GM12878 (cell line): ENCODE results near the gene PLXDC1. TPM values are rescaled to one million over a fixed set of nuclear protein-coding genes. Genes with fewer than 3 reads are reported as not detected.

Experiments used
- ATAC-seq: fragments of 200-7000 bp; cut with Tn5 transposase; 3 replicates; pipeline ENCODE4 v1.9.1; 2020; ENCODE audit warnings: mild to moderate bottlenecking, moderate library complexity
- BruUV-seq: library from RNA; stranded (reverse); fragments of 400-500 nt; replicated peaks from 2 replicates; lab custom pipeline; 2021; lab: Mats Ljungman, UMichigan
- CTCF ChIA-PET: fragments of 300-600 bp; sonication (Branson Sonifier 250); formaldehyde crosslinking; extraction: SDS; loops from one replicate; lab custom pipeline; 2021; ENCODE audit warnings: inconsistent platforms; lab: Yijun Ruan, JAX
- POLR2A ChIA-PET: fragments of 350-600 bp; formaldehyde crosslinking; extraction: SDS; loops from one replicate; lab custom pipeline; 2021; ENCODE audit warnings: inconsistent platforms; lab: Charles Lee
- RAD21 ChIA-PET: fragments of 300-600 bp; sonication (Branson Sonifier 250); formaldehyde crosslinking; loops from one replicate; lab custom pipeline; 2023; ENCODE audit warnings: antibody characterized with exemption; ENCODE audit not compliant: unreplicated experiment; lab: Charles Lee
- SMC1A ChIA-PET: fragments of 300-600 bp; sonication (Branson Sonifier 250); formaldehyde crosslinking; loops from one replicate; lab custom pipeline; 2023; ENCODE audit not compliant: unreplicated experiment, uncharacterized antibody; lab: Charles Lee
- DNase-seq: peaks from one replicate; pipeline ENCODE4 v3.0.0-alpha.2; 2011; ENCODE audit warnings: low read depth, low spot score
- FAIRE-seq: peaks from 3 replicates; lab custom pipeline; 2011; peaks lifted over from hg19 to GRCh38; lab: Jason Lieb, UNC
- H2AFZ ChIP-seq: 2 replicates; pipeline ENCODE4 v1.6.0; 2011; ENCODE audit warnings: low read depth, low read length, control low read depth; ENCODE audit not compliant: control insufficient read depth
- H3K27ac ChIP-seq: 2 replicates; pipeline ENCODE4 v1.5.1; 2011; ENCODE audit warnings: control low read depth; ENCODE audit not compliant: control insufficient read depth, insufficient read depth
- H3K27me3 ChIP-seq, 2 experiments: replicated peaks in 1 of 2; 2 replicates each; pipeline versions ENCODE4 v1.6.0 to v1.6.1; 2011; ENCODE audit warnings: low read length in 1 of 2; ENCODE audit not compliant: control insufficient read depth in 2 of 2, insufficient read depth in 2 of 2
- H3K36me3 ChIP-seq, 2 experiments: 2 replicates each; pipeline ENCODE4 v1.5.1; 2011; ENCODE audit warnings: low read length in 1 of 2; ENCODE audit not compliant: control insufficient read depth in 2 of 2, insufficient read depth in 2 of 2
- H3K4me1 ChIP-seq: 2 replicates; pipeline ENCODE4 v1.6.1; 2011; ENCODE audit warnings: mild to moderate bottlenecking, low read length, moderate library complexity, mixed read lengths; ENCODE audit not compliant: control insufficient read depth, insufficient read depth
- H3K4me2 ChIP-seq: 2 replicates; pipeline ENCODE4 v1.6.0; 2011; ENCODE audit warnings: control low read depth; ENCODE audit not compliant: control insufficient read depth, insufficient read depth
- H3K4me3 ChIP-seq: fragments of 200-600 bp; sonication (generic); 2 replicates; pipeline ENCODE4 v1.5.1; 2016
- H3K79me2 ChIP-seq: 2 replicates; pipeline ENCODE4 v1.6.0; 2011; ENCODE audit warnings: low read length; ENCODE audit not compliant: control insufficient read depth, insufficient read depth
- H3K9ac ChIP-seq: 2 replicates; pipeline ENCODE4 v1.8.0; 2011; ENCODE audit warnings: low read length, control low read depth, mixed read lengths; ENCODE audit not compliant: control insufficient read depth, insufficient read depth
- H3K9me3 ChIP-seq: replicated peaks from 3 replicates; pipeline ENCODE4 v1.5.1; 2011; ENCODE audit warnings: mild to moderate bottlenecking, low read length; ENCODE audit not compliant: control insufficient read depth, insufficient read depth
- H4K20me1 ChIP-seq: 2 replicates; pipeline ENCODE4 v1.6.0; 2011; ENCODE audit not compliant: control insufficient read depth, insufficient read depth
- CEBPZ ChIP-seq: fragments of 150-350 bp; IDR thresholded peaks from 2 replicates; pipeline ENCODE4 v1.6.1; 2016; ENCODE audit warnings: low read depth, low read length
- ELK1 ChIP-seq: IDR thresholded peaks from 2 replicates; pipeline ENCODE4 v1.6.1; 2012; ENCODE audit warnings: low read depth, low read length, improper control_type of control experiment
- MYC ChIP-seq: IDR thresholded peaks from 2 replicates; pipeline ENCODE4 v1.6.1; 2011; ENCODE audit warnings: mild to moderate bottlenecking, low read length, moderate library complexity, inconsistent platforms; ENCODE audit not compliant: insufficient read depth, insufficient replicate concordance, insufficient read length, severe bottlenecking
- PAX8 ChIP-seq: fragments of 450-650 bp; IDR thresholded peaks from 2 replicates; pipeline ENCODE4 v1.6.1; 2017; ENCODE audit warnings: mild to moderate bottlenecking, moderate library complexity
- PML ChIP-seq: IDR thresholded peaks from 2 replicates; pipeline ENCODE4 v1.6.1; 2012; ENCODE audit warnings: low read length, inconsistent platforms
- POU2F2 ChIP-seq: IDR thresholded peaks from 3 replicates; pipeline ENCODE4 v1.6.1; 2011; ENCODE audit warnings: low read depth, mild to moderate bottlenecking, low read length, borderline replicate concordance
- RELB ChIP-seq: fragments of 450-650 bp; IDR thresholded peaks from 2 replicates; pipeline ENCODE4 v1.6.1; 2017; ENCODE audit warnings: low read depth, mild to moderate bottlenecking, moderate library complexity
- SKIL ChIP-seq: fragments of 450-650 bp; IDR thresholded peaks from 2 replicates; pipeline ENCODE4 v1.6.1; 2017; ENCODE audit warnings: mild to moderate bottlenecking, low read depth, inconsistent platforms; ENCODE audit not compliant: poor library complexity, severe bottlenecking
- ZSCAN29 ChIP-seq: fragments of 450-650 bp; IDR thresholded peaks from 2 replicates; pipeline ENCODE4 v1.6.1; 2017; ENCODE audit warnings: mild to moderate bottlenecking, moderate library complexity
- WGBS: methylation state at CpG from one replicate; pipeline ENCODE4 v1.1.6; 2016; ENCODE audit warnings: low lambda C conversion rate; ENCODE audit not compliant: insufficient replicate concordance, insufficient coverage; ENCODE audit errors: missing lambda C conversion rate; 5-methylcytosine and 5-hydroxymethylcytosine counted together
- in situ Hi-C: fragments of 300-500 bp; cut with MboI; formaldehyde crosslinking; loops from 9 replicates; pipeline ENCODE4 v1.14.3; 2018; ENCODE audit warnings: mixed read lengths
- intact Hi-C: fragments of 100-400 bp; cut with micrococcal nuclease; formaldehyde crosslinking; loops from one replicate; pipeline ENCODE4 v1.14.2; 2022; ENCODE audit not compliant: unreplicated experiment
- polyA plus RNA-seq, 11 experiments: library from polyadenylated mRNA; depleted of rRNA in 4 of 11; unstranded in 6 of 11; stranded (reverse) in 5 of 11; fragments of >200 nt; fragmentation: Nextera tagmentation in 4 of 11; fragmentation: Illumina TruSeq in 1 of 11; extraction: Ambion mirVana in 4 of 11; extraction: Trizol in 1 of 11; gene quantifications; 1 replicate in 1 of 11; 2 replicates in 10 of 11; pipeline versions ENCODE4 v1.2.1 to v1.2.3, GENCODE V29; 2011 to 2016; ENCODE audit warnings: inconsistent platforms in 2 of 11, missing spikeins in 2 of 11, low read depth in 1 of 11
- total RNA-seq, 4 experiments: library from RNA; depleted of rRNA in 3 of 4; stranded (reverse); fragments of >200 nt in 3 of 4; fragmentation: Illumina TruSeq in 1 of 4; extraction: Trizol in 1 of 4; gene quantifications; 2 replicates each; pipeline versions ENCODE4 v1.2.1 to v1.2.3, GENCODE V29; 2013 to 2021

The PLXDC1 gene
- total and polyA plus RNA-seq, 10 of the 15 experiments (the other 5 are each of a cell fraction or from before 2014, with no cell fraction given): 0.03 to 0.30 (median 0.22) TPM; not detected in 7

GRCh38 chr17:39153599-39154051 lies 2.2 kb upstream of the PLXDC1 start:
- peak overlapping the region; percentile 62 for H3K27ac ChIP-seq
- in situ Hi-C loops (loop anchor here (5.0 to 10.0 kb wide), 2 partner anchors 166 to 399 kb away; partner anchors contain the start of gene PSMB3), intact Hi-C loops (loop anchor here (1.0 to 5.0 kb wide), 6 partner anchors 84 to 356 kb away; partner anchors contain the start of gene PIP4K2B)
- DNase-seq (peak; percentile 71), FAIRE-seq (no peak), ATAC-seq (peak; percentile 73)
- 0% methylated on average over 16 of the region's 16 CpGs for WGBS
- peaks cover 8% of the 10 kb centered on the region for H3K4me1 ChIP-seq
- peak overlapping the region; percentile 87 for H3K4me3 ChIP-seq
- H3K27me3 ChIP-seq: peaks cover 5 to 13% of the 10 kb centered on the region in 2 experiments
- no peaks in the 10 kb centered on the region for H3K79me2 ChIP-seq
- peak overlapping the region; percentile 87 for H2AFZ ChIP-seq
- ChIA-PET RAD21 (interaction anchor here (0.6 to 3.9 kb wide), 36 partner anchors 10 to 477 kb away, joined by 3 to 142 read pairs (median 5); partner anchors contain the start of genes CWC25, LASP1, MED1 and PSMB3), POLR2A (interaction anchor here (0.8 to 2.3 kb wide), 12 partner anchors 11 to 401 kb away, joined by 3 to 9 read pairs (median 3); partner anchors contain the start of genes CDK12, LASP1, PSMB3 and RPL19), SMC1A (interaction anchor here (0.9 to 4.2 kb wide), 29 partner anchors 9 to 487 kb away, joined by 3 to 117 read pairs (median 5); partner anchors contain the start of genes ARL5C, LASP1, PSMB3 and RPL19), CTCF (interaction anchor here (0.6 to 5.9 kb wide), 46 partner anchors 9 to 595 kb away, joined by 3 to 208 read pairs (median 6); partner anchors contain the start of genes ARL5C, LASP1, PSMB3 and RPL19)
- H3K4me2 ChIP-seq: peak overlapping the region; percentile 98
- peak overlapping the region; percentile 81 for H3K9ac ChIP-seq
- H3K36me3 ChIP-seq: no peaks in the 10 kb centered on the region
- no peaks in the 10 kb centered on the region for H3K9me3 ChIP-seq
- no TSS peak for BruUV-seq
- no peaks in the 10 kb centered on the region for H4K20me1 ChIP-seq
- TF ChIP-seq SKIL (peak; percentile 43), MYC (no peak), ELK1 (no peak), CEBPZ (no peak), RELB (0 out of 2 replicates have a peak, but pooled peaks have one; percentile 9), POU2F2 (peak; percentile 44; the same call in 1 of the 3 replicates), PAX8 (no peak), ZSCAN29 (peak; percentile 89), PML (no peak)
